Mesothelial cell of epicardium (in vitro differentiated cells): ENCODE results near the gene MN1. TPM values are rescaled to one million over a fixed set of nuclear protein-coding genes. Genes with fewer than 3 reads are reported as not detected.

Source experiments
- DNase-seq, 2 experiments: peaks; one replicate each; pipeline ENCODE4 v3.0.0; 2021; ENCODE audit warnings: low spot score in 2 of 2; ENCODE audit not compliant: unreplicated experiment in 2 of 2
- H3K27ac Mint-ChIP-seq: 2 replicates; pipeline ENCODE4 v1.8.0; 2021; ENCODE audit warnings: mixed read lengths
- H3K27me3 Mint-ChIP-seq: 2 replicates; pipeline ENCODE4 v1.8.0; 2021; ENCODE audit warnings: low read depth, mixed read lengths
- H3K36me3 Mint-ChIP-seq: 2 replicates; pipeline ENCODE4 v1.8.0; 2021; ENCODE audit warnings: mixed read lengths
- H3K4me1 Mint-ChIP-seq: 2 replicates; pipeline ENCODE4 v1.8.0; 2021; ENCODE audit warnings: mixed read lengths
- H3K4me3 Mint-ChIP-seq: 2 replicates; pipeline ENCODE4 v1.8.0; 2021; ENCODE audit warnings: mild to moderate bottlenecking, moderate library complexity, mixed read lengths
- H3K9me3 Mint-ChIP-seq: 2 replicates; pipeline ENCODE4 v1.8.0; 2021; ENCODE audit warnings: mixed read lengths
- total RNA-seq: library from RNA; stranded (reverse); gene quantifications from 3 replicates; pipeline ENCODE4 v1.2.1, GENCODE V29; 2021
- TF ChIP-seq, protein P1 (sequence below): fragments of 200-600 bp; sonication (generic); IDR thresholded peaks from one replicate; pipeline ENCODE4 v1.5.0; 2021; ENCODE audit warnings: antibody characterized with exemption; ENCODE audit not compliant: unreplicated experiment

MN1 gene
- total RNA-seq, 1 donor from 2014 or later: 47.8 TPM

- Mint-ChIP-seq H3K9me3 (no peaks in the 10 kb centered on the region), H3K4me3 (no peak overlapping the region), H3K27ac (peak overlapping the region; percentile 77), H3K4me1 (peaks cover 55% of the 10 kb centered on the region), H3K36me3 (peaks cover 7% of the 10 kb centered on the region), H3K27me3 (peaks cover 16% of the 10 kb centered on the region)
- TF ChIP-seq, protein P1, sequence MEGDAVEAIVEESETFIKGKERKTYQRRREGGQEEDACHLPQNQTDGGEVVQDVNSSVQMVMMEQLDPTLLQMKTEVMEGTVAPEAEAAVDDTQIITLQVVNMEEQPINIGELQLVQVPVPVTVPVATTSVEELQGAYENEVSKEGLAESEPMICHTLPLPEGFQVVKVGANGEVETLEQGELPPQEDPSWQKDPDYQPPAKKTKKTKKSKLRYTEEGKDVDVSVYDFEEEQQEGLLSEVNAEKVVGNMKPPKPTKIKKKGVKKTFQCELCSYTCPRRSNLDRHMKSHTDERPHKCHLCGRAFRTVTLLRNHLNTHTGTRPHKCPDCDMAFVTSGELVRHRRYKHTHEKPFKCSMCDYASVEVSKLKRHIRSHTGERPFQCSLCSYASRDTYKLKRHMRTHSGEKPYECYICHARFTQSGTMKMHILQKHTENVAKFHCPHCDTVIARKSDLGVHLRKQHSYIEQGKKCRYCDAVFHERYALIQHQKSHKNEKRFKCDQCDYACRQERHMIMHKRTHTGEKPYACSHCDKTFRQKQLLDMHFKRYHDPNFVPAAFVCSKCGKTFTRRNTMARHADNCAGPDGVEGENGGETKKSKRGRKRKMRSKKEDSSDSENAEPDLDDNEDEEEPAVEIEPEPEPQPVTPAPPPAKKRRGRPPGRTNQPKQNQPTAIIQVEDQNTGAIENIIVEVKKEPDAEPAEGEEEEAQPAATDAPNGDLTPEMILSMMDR: no peak
- DNase-seq: no peak
Measured at GRCh38 chr22:27750584-27751265, 50.8 kb downstream of the MN1 start.

DNA sequence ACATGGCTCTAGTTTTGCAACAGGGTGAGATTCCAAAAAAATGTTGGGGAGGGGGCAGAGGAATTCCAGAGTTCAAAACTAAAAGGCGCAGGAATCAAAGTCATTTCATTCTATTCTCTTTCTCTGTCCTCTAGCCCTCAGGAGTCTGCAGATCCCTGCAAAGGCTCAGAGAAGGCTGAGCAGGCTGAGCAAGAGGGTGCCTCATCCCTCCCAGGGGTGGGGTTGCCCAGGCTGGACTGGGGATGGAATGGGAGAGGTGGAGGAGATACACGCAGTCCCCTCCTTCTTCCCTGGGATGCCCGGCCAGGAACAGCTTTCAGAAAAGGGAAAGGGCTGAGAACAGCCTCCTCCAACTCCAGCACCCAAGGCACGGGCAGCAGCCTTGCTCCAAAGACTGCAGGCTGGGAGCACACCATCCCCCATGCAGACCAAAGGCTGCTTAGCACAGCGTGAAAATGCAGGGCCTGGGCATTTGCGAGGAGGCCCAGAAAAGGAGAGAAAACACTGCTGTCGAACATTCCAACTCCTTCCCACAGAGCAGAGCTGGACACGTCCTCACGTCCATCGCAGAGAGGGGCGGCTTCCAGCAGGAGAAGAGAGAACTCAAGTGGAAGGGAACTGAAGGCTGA is 51.8 kb downstream of the MN1 start:
- Mint-ChIP-seq H3K27me3 (peaks cover 25% of the 10 kb centered on the region), H3K4me1 (peaks cover 49% of the 10 kb centered on the region), H3K4me3 (no peak overlapping the region), H3K36me3 (peaks cover 7% of the 10 kb centered on the region), H3K27ac (peak overlapping the region; percentile 77), H3K9me3 (no peaks in the 10 kb centered on the region)
- TF ChIP-seq, protein P1: no peak
- DNase-seq: no peak

- peaks cover 7% of the 10 kb centered on the region for H3K36me3 Mint-ChIP-seq
- no peak for DNase-seq
- peaks cover 32% of the 10 kb centered on the region for H3K27me3 Mint-ChIP-seq
- H3K27ac Mint-ChIP-seq: peak overlapping the region; percentile 37
- H3K4me3 Mint-ChIP-seq: no peak overlapping the region
- H3K9me3 Mint-ChIP-seq: no peaks in the 10 kb centered on the region
- H3K4me1 Mint-ChIP-seq: peaks cover 46% of the 10 kb centered on the region
- TF ChIP-seq, protein P1: no peak
Measured at GRCh38 chr22:27748751-27749191, 52.8 kb downstream of the MN1 start.

- DNase-seq: no peak
- no peaks in the 10 kb centered on the region for H3K9me3 Mint-ChIP-seq
- no peak overlapping the region for H3K4me3 Mint-ChIP-seq
- peaks cover 36% of the 10 kb centered on the region for H3K27me3 Mint-ChIP-seq
- peak overlapping the region; percentile 37 for H3K27ac Mint-ChIP-seq
- TF ChIP-seq, protein P1: no peak
- H3K36me3 Mint-ChIP-seq: peaks cover 7% of the 10 kb centered on the region
- H3K4me1 Mint-ChIP-seq: peaks cover 48% of the 10 kb centered on the region
Measured at GRCh38 chr22:27748349-27748748, 53.2 kb downstream of the MN1 start.

DNA sequence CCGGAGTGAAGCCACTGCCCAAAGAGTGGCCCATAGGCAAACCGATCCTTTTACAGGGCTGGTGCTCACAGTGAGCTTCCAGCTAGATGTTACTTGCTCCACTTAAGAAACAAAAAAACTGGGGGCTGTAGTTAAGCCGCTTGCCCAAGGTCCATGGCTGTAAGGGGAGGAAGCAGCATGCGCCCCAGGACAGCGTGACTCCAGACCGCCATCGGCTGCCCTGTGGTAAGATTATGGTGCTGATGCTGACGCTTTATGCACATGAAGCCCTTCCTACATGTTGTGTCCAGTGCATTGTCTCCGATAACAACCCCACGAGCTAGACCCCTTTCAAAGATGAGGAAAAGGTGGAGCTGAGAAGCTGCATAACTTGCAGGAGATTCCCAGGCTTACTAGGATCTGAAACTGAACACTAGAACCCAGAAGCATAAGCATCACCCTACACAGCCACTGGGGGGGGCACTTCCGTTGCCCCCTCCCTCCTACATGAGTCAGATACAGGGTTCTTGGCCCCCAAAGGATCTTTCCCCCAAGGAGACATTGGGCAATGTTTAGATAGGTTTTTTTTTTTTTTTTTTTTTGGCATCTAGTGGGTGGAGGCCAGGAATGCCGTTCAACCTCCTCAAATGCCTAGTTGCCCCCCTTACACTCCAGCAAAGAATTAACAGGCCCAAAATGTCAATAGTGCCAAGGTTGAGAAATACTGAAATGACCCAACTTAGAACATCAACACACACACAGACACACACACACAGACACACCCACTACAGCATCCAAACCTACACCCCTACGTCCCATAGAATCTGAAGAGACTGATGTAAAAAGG is 53.9 kb downstream of the MN1 start:
- no peak overlapping the region for H3K4me3 Mint-ChIP-seq
- H3K27me3 Mint-ChIP-seq: peaks cover 44% of the 10 kb centered on the region
- no peak overlapping the region for H3K27ac Mint-ChIP-seq

More for the DNA sequence above, 53.9 kb downstream of the MN1 start:
- H3K9me3 Mint-ChIP-seq: no peaks in the 10 kb centered on the region
- peaks cover 49% of the 10 kb centered on the region for H3K4me1 Mint-ChIP-seq
- TF ChIP-seq, protein P1: no peak
- H3K36me3 Mint-ChIP-seq: peaks cover 7% of the 10 kb centered on the region
- DNase-seq: no peak
